Left ventricle myocardium superior (tissue), 1 donor: ENCODE results near the gene DIP2B. TPM values are rescaled to one million over a fixed set of nuclear protein-coding genes. Genes with fewer than 3 reads are reported as not detected.

Source experiments
- ATAC-seq: fragments of 200-7000 bp; cut with Tn5 transposase; one replicate; pipeline ENCODE4 v1.9.1; 2020; ENCODE audit warnings: mild to moderate bottlenecking, moderate library complexity
- DNase-seq: peaks from one replicate; pipeline ENCODE4 v3.0.0-alpha.2; 2020
- intact Hi-C: fragments of 100-400 bp; cut with micrococcal nuclease; formaldehyde crosslinking; loops from one replicate; pipeline ENCODE4 v1.11.0; 2022
- total RNA-seq: library from RNA; stranded (reverse); fragmentation: NEBNext Ultra II Directional; extraction: Animal tissue kit (Norgen Biotek cat#: 25700); gene quantifications from one replicate; pipeline ENCODE4 v1.2.1, GENCODE V29; 2021
- donor health status: DM: no; HTN: yes; CAD: no; lungs with severe emphysema.

The DIP2B gene
- total RNA-seq, 1 donor from 2014 or later: 11.4 TPM

DNA sequence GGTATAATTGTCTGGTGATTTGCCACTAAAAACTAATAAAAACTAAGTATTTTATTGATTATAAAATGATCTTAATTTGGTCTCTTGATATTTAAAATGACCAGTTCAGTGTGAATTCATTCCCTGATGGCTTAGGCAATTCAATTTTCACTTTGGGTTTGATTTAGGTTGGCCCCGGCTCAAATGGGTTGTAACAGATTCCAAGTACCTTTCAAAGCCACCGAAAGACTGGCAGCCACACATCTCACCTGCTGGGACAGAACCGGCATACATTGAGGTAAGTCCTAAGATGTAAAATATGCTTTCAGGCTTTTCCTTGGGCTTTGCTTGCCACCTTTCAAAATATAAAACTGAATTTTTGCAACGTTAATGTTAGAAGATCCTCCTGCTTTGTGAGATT lies 181.6 kb downstream of the DIP2B start:
- intact Hi-C loops: no loop called here
- DNase-seq (no peak), ATAC-seq (no peak)

DNA sequence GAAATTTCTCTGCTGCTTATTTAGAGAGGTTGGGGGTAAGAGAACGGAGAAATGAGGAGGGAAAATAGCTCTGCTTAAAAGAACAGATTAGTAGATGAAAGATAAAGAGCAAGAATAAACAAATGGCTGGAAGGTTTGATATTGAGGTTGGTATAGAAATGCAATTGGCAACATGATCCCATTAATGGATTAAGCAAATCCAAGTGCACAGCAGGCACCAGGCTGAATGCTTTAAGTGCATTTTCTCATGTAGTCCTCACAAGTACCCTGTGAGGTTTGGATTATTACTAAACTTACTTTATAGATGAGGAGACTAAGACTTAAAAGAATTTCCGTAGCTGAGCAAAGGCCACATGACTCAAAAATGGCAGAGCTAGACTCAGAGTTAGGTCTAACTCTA lies 182.2 kb downstream of the DIP2B start:
- ATAC-seq (no peak), DNase-seq (no peak)
- intact Hi-C loops: no loop called here

DNA sequence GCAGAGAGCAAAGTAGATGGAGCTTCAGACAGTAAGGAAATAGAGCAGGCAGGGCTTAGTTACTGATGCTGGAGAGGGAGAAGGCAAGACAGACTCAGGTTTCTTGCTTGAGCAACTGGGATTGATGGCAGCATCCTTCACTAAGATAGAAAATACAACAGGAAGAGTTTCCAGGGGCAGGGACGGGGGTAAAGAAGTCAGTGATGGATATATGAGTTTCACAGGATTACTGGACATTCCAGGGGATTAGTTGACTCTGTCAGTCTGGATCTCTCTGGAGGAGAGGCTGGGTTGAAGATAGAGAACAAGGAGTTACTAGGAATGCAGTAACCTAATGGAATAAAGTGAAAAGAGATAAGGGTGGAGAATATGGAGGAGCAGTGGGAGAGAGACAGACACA lies 184.7 kb downstream of the DIP2B start:
- intact Hi-C loops: no loop called here
- ATAC-seq (no peak), DNase-seq (no peak)

DNA sequence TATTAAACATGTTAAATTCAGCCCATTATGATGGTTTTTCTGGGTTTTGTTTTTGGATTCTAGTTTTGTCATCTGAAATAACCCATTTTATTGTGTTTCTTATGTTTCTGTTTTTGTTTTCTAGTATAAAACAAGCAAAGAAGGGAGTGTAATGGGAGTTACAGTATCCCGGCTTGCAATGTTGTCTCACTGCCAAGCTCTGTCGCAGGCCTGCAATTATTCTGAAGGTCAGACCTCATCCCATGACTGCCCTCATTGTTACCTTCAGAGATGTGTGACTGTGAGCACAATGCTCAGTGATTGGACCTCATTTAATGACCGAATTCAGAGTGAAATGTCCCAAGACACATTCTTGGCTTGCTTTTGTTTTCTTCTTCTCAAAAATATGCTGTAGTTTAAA lies 186.1 kb downstream of the DIP2B start:
- DNase-seq (peak; percentile 54), ATAC-seq (peak; percentile 96)
- intact Hi-C loops: no loop called here

DNA sequence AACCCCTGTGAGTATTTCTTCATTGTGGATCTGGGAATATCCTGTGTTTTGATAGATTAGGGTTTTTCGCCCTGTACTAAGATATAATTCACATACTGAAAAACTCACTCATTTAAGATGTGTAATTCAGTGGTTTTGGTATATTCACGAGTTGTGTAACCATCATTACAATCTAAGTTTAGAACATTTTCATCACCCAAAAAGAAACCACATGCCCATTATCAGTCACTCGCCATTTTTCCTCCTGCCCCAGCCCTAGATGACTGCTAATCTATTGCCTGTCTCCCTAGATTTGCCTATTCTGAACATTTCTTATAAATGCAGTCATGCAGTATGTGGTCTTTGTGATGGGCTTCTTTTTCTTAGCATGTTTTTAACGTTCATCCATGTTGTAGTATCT lies 191.2 kb downstream of the DIP2B start:
- intact Hi-C loops: no loop called here

DNA sequence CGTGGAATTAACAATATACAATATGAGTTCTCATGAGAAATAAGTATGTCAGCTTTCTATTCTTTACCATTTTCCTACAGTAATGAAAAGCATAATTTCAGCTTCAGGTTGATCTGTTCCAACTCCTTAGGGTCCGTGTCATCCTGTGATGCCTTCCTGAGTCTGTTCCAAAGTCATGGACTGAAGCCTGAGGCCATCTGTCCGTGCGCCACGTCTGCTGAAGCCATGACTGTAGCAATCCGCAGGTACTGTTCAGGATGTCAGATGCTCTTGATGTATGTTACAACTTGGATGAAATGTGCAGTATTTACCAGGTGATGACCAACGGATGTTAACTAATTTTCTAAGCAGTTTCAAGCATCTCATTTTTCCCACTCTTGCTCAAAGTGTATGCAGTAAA lies 192.1 kb downstream of the DIP2B start:
- no peak for ATAC-seq
- intact Hi-C loops: no loop called here
- no peak for DNase-seq

More for the DNA sequence above, 191.2 kb downstream of the DIP2B start:
- ATAC-seq (no peak), DNase-seq (no peak)

DNA sequence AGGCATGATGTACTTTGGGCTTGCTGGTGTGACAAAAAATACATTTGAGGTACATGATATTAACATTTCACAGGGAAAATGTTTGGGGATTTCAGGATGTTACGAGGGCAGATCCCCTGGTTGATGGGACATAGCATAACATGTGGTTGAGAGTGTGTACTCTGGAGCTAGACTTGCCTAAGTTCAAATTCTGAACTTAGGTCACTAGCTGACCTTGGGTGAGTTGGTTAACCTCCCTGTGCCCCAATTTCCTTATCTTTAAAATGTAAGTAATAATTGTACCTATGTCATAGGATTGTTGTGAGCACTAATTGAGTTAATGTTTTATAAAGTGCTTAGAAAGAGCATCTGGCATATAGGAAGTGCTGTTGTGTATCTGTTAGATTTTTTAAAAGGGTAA lies 194.4 kb downstream of the DIP2B start:
- intact Hi-C loops: no loop called here

DNA sequence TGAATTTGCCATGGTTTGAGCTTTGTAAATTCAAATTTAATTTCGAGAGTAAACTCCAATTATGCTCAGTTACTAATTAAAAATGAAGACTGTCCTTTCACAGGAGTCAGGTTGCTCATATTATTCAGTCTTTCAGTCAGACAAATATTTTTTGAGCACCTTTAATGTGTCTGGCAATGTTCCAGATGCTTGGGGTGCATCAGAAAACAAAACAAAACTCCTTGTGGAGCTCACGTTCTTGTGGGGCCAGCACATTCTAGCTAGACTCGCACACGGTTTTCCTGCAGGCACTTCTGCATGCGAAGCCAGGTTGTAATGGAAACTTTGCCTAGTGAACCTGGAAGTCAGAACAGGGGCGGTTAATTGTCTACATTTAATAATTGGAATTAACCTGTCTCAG lies 195.2 kb downstream of the DIP2B start:
- DNase-seq: no peak
- intact Hi-C loops: no loop called here
- ATAC-seq: no peak

More for the DNA sequence above, 194.4 kb downstream of the DIP2B start:
- ATAC-seq (no peak), DNase-seq (no peak)

DNA sequence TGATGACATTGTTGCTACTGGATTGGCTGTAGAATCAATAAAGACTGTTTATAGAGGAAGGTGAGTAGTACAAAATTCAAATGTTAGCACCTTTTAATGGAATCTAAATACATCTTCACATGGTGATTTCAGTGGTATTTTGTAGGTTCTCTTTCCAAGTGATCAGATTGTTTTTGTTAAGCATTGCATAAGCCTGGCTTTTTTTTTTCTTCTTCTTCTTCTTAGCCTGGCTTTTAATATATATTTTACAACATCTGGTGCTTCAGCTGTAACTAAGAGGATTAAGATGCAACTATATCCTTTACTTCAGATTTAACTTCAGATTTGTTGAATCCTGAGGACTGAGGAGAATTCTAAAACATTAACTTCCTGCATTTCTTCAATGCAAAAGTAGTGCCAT lies 201.8 kb downstream of the DIP2B start:
- ATAC-seq (no peak), DNase-seq (no peak)
- intact Hi-C loops: no loop called here

DNA sequence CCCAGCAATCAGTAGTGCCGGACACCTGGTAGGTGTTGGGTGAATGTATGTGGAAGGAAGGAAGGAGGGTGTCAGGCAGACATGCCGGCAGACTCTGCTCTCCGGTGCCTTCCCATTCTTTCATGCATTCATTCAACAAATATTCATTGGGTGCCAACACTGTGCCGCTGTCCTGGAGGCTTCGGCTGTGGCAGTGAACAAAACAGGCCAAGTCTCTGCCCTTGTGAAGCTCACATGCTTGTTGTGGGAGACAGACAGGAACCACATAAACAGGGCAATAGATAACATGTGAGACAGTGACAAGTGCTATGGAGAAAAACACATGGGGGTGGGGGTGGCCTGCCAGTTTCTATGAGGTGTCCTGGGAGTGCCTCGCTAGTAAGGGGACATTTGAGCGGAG lies 202.6 kb downstream of the DIP2B start:
- DNase-seq (no peak), ATAC-seq (peak; percentile 88)
- intact Hi-C loops: no loop called here

DNA sequence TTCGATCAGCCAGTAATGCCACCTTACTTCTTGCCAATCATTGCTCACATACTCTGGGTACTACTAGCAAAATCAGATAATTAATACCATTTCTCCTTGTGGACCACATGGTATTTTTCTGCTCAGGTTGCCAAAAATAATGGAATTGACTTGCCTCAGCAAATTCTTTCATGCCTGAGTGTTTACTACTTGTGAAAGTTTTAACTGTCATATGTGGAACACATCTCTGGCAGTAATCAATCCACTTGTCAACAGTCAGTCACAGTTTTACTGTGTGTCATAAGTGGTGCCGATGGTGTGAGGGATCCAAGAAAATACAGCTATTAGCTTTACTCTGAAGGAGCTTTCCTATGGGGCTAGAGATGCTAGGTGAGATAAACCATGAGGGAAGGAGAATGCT lies 203.8 kb downstream of the DIP2B start:
- DNase-seq: no peak
- ATAC-seq: no peak
- intact Hi-C loops: no loop called here

DNA sequence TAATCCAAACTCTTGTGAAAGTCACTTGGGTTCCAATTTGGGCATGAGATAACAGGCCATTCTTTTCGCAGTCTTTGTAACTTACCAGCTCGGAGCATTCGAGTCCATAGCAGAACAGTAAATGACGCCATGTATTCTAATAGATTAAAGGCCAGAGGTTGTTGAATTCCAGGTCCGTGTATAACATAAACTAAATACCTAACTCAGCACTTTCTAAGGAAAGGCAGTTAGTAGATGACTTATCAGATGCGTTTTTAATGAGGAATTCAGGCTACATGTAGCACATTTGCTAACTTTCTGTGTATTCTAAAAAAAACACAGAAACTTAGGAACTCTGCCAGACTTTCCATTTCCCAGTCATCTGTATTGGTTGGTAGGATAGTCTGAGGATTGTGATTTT lies 206.3 kb downstream of the DIP2B start:
- ATAC-seq (peak; percentile 40), DNase-seq (no peak)
- intact Hi-C loops: no loop called here

DNA sequence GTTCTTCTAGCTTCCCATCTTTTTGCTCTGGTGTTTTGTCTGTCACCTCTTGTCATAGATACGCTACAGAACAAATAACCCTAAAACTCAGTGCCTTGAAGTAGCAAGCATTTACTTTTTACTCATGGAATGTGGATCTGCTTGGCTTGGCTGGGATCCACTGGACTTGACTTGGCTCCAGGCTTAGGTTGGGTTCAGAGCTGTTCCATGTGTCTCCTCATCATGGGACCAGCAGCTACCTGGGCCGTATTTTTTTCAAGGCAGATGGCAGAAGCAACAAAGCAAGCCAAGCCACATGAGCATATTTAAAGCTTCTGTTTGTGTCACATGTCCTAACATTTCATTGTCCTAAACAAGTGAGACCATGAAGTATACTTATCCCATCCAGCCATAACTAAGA lies 210.4 kb downstream of the DIP2B start:
- peak; percentile 49 for ATAC-seq
- intact Hi-C loops: no loop called here
- no peak for DNase-seq

DNA sequence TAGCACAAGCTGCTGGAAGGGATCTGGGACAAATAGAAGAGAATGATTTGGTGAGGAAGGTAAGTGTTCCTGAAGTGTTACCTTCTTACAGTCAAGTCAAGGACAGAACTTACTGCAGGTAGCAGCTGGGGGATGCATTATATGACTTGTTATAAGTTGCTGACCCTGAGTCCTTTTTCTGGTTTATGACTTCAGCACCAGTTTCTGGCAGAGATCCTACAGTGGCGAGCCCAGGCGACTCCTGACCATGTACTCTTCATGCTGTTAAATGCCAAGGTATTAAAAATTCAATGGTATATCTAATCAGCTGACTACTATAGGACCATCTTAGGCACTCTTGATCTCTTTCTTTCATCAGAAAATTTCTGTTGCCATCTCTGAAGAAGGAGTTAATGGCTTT lies 214.0 kb downstream of the DIP2B start:
- DNase-seq (no peak), ATAC-seq (peak; percentile 64)
- intact Hi-C loops: no loop called here

DNA sequence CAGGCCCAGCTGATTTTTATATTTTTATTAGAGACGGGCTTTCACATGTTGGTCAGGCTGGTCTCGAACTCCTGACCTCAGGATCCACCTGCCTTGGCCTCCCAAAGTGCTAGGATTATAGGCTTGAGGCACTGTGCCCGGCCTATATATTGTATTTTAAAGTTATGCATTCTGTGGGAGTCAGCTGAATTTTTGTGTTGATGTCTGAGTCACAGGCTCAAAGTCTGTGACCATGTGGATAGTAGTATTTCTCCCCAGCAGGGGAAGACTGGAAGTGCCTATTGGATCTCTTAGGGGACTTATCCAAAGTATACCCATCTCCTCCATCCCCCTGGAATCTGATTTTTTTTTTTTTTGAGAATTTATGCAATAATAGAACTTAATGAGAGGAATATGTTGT lies 215.3 kb downstream of the DIP2B start:
- ATAC-seq (no peak), DNase-seq (no peak)
- intact Hi-C loops: no loop called here

DNA sequence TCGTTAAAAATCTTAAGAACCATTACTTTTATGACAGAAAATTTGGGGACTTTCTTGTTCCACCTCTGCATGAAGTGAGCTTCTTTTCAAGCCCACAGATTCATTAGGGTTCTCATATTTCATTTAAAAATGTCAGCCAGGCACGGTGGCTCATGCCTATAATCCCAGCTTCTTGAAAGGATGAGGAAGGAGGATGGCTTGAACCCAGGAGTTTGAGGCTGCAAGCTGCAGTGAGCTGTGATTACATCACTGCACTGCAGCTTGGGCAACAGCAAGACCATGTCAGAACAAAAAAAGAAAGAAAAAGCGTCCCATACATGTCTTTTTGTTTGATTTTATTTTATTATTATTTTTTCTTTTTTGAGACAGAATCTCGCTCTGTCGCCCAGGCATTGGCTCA lies 215.7 kb downstream of the DIP2B start:
- ATAC-seq: no peak
- no peak for DNase-seq
- intact Hi-C loops: no loop called here

DNA sequence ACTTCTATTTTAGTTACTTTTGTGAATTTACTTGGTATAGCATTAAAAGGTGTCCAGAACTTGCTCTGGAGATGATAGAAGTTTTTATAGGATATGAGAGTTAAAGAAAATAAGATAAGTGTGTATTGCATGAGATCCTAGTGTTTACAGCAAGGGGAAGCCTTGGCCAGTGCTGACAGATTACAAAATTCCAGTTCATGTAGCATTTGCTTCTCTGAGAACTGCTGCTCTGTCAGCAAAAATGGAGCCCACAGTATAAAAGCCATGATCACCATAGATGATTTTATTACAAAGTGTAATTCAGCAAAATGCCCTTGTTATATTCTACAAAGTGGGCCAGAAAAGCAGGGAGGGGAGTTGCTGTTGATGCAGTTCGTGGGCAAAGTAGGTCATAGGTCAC lies 219.1 kb downstream of the DIP2B start:
- intact Hi-C loops: no loop called here
- ATAC-seq: no peak
- no peak for DNase-seq

DNA sequence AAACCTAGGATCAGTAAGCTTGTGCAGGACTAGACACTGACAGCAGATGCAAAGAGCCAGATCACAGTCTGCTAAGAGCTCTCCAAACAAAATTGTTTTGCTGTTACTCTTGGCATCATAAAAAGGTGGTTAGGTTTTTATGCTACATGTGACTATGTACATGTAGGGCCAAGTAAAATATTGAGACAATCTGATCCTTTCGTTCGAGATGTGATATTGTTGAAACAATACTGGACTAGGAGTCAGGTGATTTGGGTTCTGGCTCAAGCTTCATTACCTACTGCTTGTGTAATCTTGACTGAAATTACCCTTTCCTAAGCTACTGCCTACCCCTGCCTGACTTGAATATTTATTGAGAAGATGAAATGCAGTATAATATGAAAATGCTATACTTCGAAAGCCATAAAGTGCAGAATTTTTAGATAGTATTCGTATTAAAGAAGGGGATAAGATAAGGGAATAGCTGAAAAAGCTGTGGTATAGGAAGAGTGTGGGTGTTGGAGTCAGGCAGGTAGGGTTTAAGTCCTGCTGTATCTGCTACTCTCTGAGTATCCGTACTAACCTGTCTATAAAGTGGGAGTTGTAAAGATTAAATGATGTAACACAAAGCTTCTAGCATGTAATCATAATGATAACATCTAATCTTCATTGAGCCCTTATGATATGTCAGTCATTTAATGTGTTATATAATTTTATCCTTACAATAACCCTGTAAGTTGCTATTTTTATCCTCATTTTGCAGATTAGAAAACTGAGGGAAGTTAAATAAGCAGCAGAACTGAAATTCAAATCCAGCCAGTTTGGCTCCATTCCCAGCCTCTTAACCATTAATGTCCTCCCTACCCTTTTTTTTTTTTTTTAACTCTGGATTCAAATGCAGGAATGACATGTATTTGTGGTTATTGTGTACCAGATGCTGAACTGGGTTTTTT lies 220.5 kb downstream of the DIP2B start:
- peak; percentile 47 for ATAC-seq
- intact Hi-C loops: no loop called here
- no peak for DNase-seq

DNA sequence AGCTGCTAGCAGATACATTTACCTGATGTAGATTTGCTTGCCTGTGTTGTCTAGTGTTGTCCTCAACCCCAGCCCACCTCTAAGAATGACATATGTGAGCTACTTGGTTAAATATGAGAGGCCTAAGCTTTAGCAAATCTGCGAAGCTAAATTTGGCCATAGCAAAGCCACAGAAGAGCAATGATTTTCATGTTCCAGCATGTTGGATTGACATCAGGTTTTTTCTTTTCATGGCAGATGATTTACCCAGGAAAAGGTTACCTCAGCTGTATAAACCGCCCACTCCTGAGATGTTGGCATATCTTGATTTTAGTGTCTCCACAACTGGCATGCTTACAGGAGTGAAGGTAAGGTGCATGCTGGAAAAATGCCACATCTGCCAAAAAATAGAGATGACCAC lies 222.7 kb downstream of the DIP2B start:
- no peak for ATAC-seq
- no peak for DNase-seq
- intact Hi-C loops: no loop called here

DNA sequence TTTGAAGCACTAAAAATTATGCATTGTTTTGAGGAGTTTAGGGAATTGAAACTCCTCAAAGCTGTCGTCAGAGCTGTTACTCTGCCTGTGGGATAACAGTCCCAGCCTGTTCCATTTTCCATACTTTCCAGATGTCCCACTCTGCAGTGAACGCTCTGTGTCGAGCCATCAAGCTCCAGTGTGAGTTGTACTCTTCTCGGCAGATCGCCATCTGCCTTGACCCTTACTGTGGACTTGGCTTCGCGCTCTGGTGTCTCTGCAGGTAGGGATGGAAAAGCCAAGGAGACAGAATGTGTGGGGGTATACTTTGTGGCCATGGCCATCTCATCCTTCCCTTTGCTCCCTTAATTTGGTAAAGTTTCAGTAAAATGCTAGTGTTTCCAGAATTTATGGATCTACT lies 223.6 kb downstream of the DIP2B start:
- intact Hi-C loops: no loop called here
- ATAC-seq: no peak
- no peak for DNase-seq

DNA sequence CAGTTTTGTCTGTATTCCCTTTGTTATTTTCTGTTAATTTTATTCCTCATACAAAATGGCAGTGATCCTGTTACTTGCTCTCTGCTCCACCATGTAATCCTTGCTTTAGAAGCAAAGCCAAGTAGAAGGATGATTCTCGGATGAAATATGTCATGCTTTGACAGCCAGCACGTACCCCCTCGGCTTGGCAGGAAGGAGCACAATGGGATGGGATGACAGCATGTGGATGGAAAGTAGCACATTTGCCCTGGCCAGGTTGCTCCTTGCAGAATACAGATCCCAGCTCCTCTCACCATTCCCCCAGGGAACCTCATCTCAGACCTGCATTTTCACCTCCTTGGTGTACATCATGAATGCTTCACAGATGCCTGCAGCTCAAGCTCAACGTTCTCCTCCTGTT lies 224.1 kb downstream of the DIP2B start:
- DNase-seq (no peak), ATAC-seq (no peak)
- intact Hi-C loops: no loop called here
